GM23338 (cell line): Measurements from ENCODE around the gene SNRPD3. TPM values are rescaled to one million over a fixed set of nuclear protein-coding genes. Genes with fewer than 3 reads are reported as not detected.

Source experiments
- ATAC-seq: fragments of 200-7000 bp; cut with Tn5 transposase; 3 replicates; pipeline ENCODE4 v1.9.1; 2020
- DNase-seq: peaks from one replicate; pipeline ENCODE4 v3.0.0-alpha.2; 2015; ENCODE audit warnings: low spot score
- H2AFZ ChIP-seq: fragments of 200-600 bp; sonication (generic); 2 replicates; pipeline ENCODE4 v1.8.0; 2016; ENCODE audit warnings: antibody characterized with exemption, mild to moderate bottlenecking, moderate library complexity
- H3F3A ChIP-seq: fragments of 200-600 bp; sonication (generic); replicated peaks from 2 replicates; pipeline ENCODE4 v1.8.0; 2017; ENCODE audit warnings: antibody characterized with exemption, mixed run types, low read depth
- H3K27ac ChIP-seq: fragments of 200-600 bp; sonication (generic); 2 replicates; pipeline ENCODE4 v1.6.1; 2016; ENCODE audit warnings: low read depth
- H3K27me3 ChIP-seq: fragments of 200-600 bp; sonication (generic); 2 replicates; pipeline ENCODE4 v1.8.0; 2016; ENCODE audit warnings: mild to moderate bottlenecking, mixed run types, moderate library complexity; ENCODE audit not compliant: insufficient read depth
- H3K36me3 ChIP-seq: fragments of 200-600 bp; sonication (generic); 2 replicates; pipeline ENCODE4 v1.8.0; 2016; ENCODE audit warnings: mild to moderate bottlenecking; ENCODE audit not compliant: insufficient read depth
- H3K4me1 ChIP-seq: fragments of 200-600 bp; sonication (generic); 2 replicates; pipeline ENCODE4 v1.8.0; 2016; ENCODE audit warnings: mild to moderate bottlenecking, moderate library complexity; ENCODE audit not compliant: insufficient read depth
- H3K4me2 ChIP-seq: fragments of 200-600 bp; sonication (generic); 2 replicates; pipeline ENCODE4 v1.7.1; 2017; ENCODE audit warnings: mixed run types
- H3K4me3 ChIP-seq: fragments of 200-600 bp; sonication (generic); 2 replicates; pipeline ENCODE4 v1.6.1; 2016; ENCODE audit warnings: mixed run types
- H3K79me2 ChIP-seq: fragments of 200-600 bp; sonication (generic); replicated peaks from 2 replicates; pipeline ENCODE4 v1.8.0; 2017; ENCODE audit warnings: mild to moderate bottlenecking; ENCODE audit not compliant: insufficient read depth
- H3K9me2 ChIP-seq: fragments of 200-600 bp; sonication (generic); 2 replicates; pipeline ENCODE4 v1.8.0; 2017; ENCODE audit not compliant: insufficient read depth
- H4K20me1 ChIP-seq: fragments of 200-600 bp; sonication (generic); replicated peaks from 2 replicates; pipeline ENCODE4 v1.8.0; 2017; ENCODE audit warnings: mild to moderate bottlenecking; ENCODE audit not compliant: insufficient read depth
- H3K27ac Mint-ChIP-seq: 2 replicates; pipeline ENCODE4 v1.8.0; 2020; ENCODE audit warnings: inconsistent platforms, mild to moderate bottlenecking, moderate library complexity, mixed read lengths
- H3K27me3 Mint-ChIP-seq: 3 replicates; pipeline ENCODE4 v1.8.0; 2022; ENCODE audit warnings: low read depth, mild to moderate bottlenecking, moderate library complexity, mixed read lengths, inconsistent platforms; ENCODE audit not compliant: insufficient read depth, poor library complexity
- H3K36me3 Mint-ChIP-seq: 3 replicates; pipeline ENCODE4 v1.8.0; 2021; ENCODE audit warnings: low read depth, mild to moderate bottlenecking, inconsistent platforms, moderate library complexity, mixed read lengths
- H3K4me1 Mint-ChIP-seq: 3 replicates; pipeline ENCODE4 v1.8.0; 2020; ENCODE audit warnings: mild to moderate bottlenecking, inconsistent platforms, mixed read lengths
- H3K4me3 Mint-ChIP-seq: 3 replicates; pipeline ENCODE4 v1.8.0; 2021; ENCODE audit warnings: moderate library complexity, mild to moderate bottlenecking, inconsistent platforms, mixed read lengths
- H3K9me3 Mint-ChIP-seq: 3 replicates; pipeline ENCODE4 v1.8.0; 2020; ENCODE audit warnings: moderate library complexity, mild to moderate bottlenecking, inconsistent platforms, mixed read lengths
- CREB1 ChIP-seq: fragments of 250-450 bp; sonication (Bioruptor Pico); IDR thresholded peaks from 2 replicates; pipeline ENCODE4 v1.5.0; 2020; ENCODE audit warnings: low read depth, mild to moderate bottlenecking, moderate library complexity
- EZH2phosphoT487 ChIP-seq: fragments of 200-600 bp; sonication (generic); IDR thresholded peaks from one replicate; pipeline ENCODE4 v1.8.1; 2018; ENCODE audit warnings: antibody characterized with exemption; ENCODE audit not compliant: unreplicated experiment
- JUNB ChIP-seq: IDR thresholded peaks from one replicate; pipeline ENCODE4 v1.6.1; 2016; ENCODE audit warnings: antibody characterized with exemption; ENCODE audit not compliant: unreplicated experiment
- NANOG ChIP-seq: IDR thresholded peaks from 2 replicates; pipeline ENCODE4 v1.6.1; 2016; ENCODE audit warnings: antibody characterized with exemption, borderline replicate concordance
- POLR2AphosphoS5 ChIP-seq: IDR thresholded peaks from 2 replicates; pipeline ENCODE4 v1.6.1; 2016; ENCODE audit warnings: antibody characterized with exemption, low read depth
- STAT1 ChIP-seq: IDR thresholded peaks from one replicate; pipeline ENCODE4 v1.6.1; 2016; ENCODE audit warnings: antibody characterized with exemption; ENCODE audit not compliant: unreplicated experiment
- ZNF114 ChIP-seq: fragments of 250-450 bp; sonication (Bioruptor Pico); IDR thresholded peaks from 2 replicates; pipeline ENCODE4 v1.5.0; 2020; ENCODE audit warnings: mild to moderate bottlenecking, moderate library complexity
- ZNF331 ChIP-seq: fragments of 250-450 bp; sonication (Bioruptor Pico); IDR thresholded peaks from 2 replicates; pipeline ENCODE4 v1.5.0; 2020; ENCODE audit warnings: low read depth, mild to moderate bottlenecking, moderate library complexity
- ZNF462 ChIP-seq: fragments of 250-450 bp; sonication (Bioruptor Pico); IDR thresholded peaks from 2 replicates; pipeline ENCODE4 v1.5.0; 2020; ENCODE audit warnings: mild to moderate bottlenecking, moderate library complexity
- polyA plus RNA-seq: library from polyadenylated mRNA; unstranded; fragments of >200 nt; fragmentation: Nextera tagmentation; extraction: Ambion mirVana; gene quantifications from 2 replicates; pipeline ENCODE4 v1.2.1, GENCODE V29; 2016
- total RNA-seq: library from RNA; depleted of rRNA; stranded (reverse); fragments of >200 nt; shearing (Covaris generic); gene quantifications from 2 replicates; pipeline ENCODE4 v1.2.3, GENCODE V29; 2014

SNRPD3 gene
- total and polyA plus RNA-seq, 2 experiments from 2014 or later = 314 to 375 TPM

- TF ChIP-seq ZNF462 = no peak
- TF ChIP-seq STAT1 = no peak
- no peak for TF ChIP-seq EZH2phosphoT487
- TF ChIP-seq CREB1 = no peak
- no peak for TF ChIP-seq ZNF331
- TF ChIP-seq JUNB = no peak
Observed at GRCh38 chr22:24559471-24559870, 3.7 kb downstream of the SNRPD3 start (continued).

- H3K79me2 ChIP-seq = peaks cover 97% of the 10 kb centered on the region
- H3K36me3 Mint-ChIP-seq = peaks cover 63% of the 10 kb centered on the region
- H3K36me3 ChIP-seq = peaks cover 36% of the 10 kb centered on the region
- TF ChIP-seq POLR2AphosphoS5 = no peak
- TF ChIP-seq ZNF462 = no peak
- no peak for TF ChIP-seq ZNF114
- no peak for TF ChIP-seq ZNF331
- TF ChIP-seq JUNB = no peak
- TF ChIP-seq NANOG = no peak
Observed at GRCh38 chr22:24563246-24563645, 7.4 kb downstream of the SNRPD3 start.

More at GRCh38 chr22:24563246-24563645, 7.4 kb downstream of the SNRPD3 start:
- Histone ChIP-seq H3K4me2 (no peak overlapping the region), H4K20me1 (peaks cover 73% of the 10 kb centered on the region), H3F3A (0 out of 2 replicates have a peak, but pooled peaks cover 2% of the 10 kb centered on the region), H3K9me2 (no peaks in the 10 kb centered on the region), H3K4me1 (no peaks in the 10 kb centered on the region), H3K27ac (no peak overlapping the region), H3K27me3 (no peaks in the 10 kb centered on the region), H3K4me3 (no peak overlapping the region), H2AFZ (no peak overlapping the region)
- no peaks in the 10 kb centered on the region for H3K9me3 Mint-ChIP-seq
- H3K27me3 Mint-ChIP-seq = no peaks in the 10 kb centered on the region
- H3K27ac Mint-ChIP-seq = no peak overlapping the region
- no peak for ATAC-seq
- no peak for DNase-seq
- H3K4me1 Mint-ChIP-seq = no peaks in the 10 kb centered on the region
- H3K4me3 Mint-ChIP-seq = no peak overlapping the region
